GM19351 (cell line): ENCODE measurements around the gene TEAD1.
"Not testable (repeated sequence)": the region's sequence is repeated elsewhere in the genome, so short reads cannot be mapped to it uniquely, and the experiment has no call there.

Source experiments
- ATAC-seq: cut with Tn5 transposase; IDR thresholded peaks from one replicate; pipeline ENCODE4 v1.9.1; 2021; ENCODE audit warnings: mild to moderate bottlenecking, moderate library complexity; ENCODE audit not compliant: unreplicated experiment

Gene TEAD1

DNA sequence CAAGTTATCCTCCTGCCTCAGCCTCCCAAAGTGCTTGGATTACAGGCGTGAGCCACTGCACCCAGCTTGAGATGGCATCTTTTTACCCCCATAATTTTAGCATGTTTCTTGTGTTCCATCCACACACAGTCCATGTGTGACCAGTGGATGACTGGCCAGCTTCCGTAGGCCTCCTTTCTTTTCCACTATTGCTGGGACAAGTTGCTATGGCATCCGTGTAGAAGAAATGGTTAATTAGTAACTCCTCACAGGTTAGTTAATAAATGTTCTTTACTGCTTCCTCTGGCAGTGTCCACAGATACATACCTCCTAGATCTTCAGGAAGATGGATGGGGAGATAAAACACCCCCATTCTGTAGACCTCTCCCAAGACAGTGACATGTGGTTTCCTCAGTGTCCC lies 180.6 kb downstream of the TEAD1 start:
- ATAC-seq: no peak

DNA sequence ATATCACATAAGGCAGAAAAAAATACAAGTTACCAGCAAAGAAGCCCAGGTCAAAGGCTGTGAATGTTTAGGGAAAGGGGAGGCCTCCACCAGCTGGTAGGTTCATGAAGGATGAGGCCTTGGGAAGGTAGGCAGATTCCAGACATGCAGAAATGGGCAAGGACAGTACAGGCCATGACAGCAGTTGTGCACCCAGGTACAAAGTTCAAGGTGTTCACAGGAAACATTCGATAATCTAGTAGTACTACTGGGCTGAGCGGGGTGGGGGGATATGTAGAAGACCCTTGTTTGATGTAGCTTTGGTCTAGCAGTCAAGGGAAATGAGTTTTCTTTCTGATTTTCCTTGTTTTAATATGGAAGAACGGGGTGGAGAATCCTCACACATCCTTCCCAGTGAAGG lies 182.1 kb downstream of the TEAD1 start:
- ATAC-seq: no peak

DNA sequence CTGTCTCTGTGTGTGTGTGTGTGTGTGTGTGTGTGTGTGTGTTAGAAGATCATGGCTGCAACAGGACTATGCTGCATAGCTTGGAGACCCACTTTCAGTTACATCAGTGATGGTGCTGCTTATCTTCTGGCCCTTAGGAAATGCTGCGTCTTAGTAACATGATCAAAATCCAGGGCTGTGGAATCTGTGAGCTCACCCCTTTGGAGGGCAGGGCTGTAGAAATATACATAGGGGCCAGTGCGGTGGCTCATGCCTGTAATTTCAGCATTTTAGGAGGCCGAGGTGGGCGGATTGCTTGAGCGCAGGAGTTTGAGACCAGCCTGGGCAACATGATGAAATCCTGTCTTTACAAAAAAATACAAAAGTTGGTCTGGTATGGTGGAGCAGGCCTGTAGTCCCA lies 183.4 kb downstream of the TEAD1 start:
- ATAC-seq: no peak

DNA sequence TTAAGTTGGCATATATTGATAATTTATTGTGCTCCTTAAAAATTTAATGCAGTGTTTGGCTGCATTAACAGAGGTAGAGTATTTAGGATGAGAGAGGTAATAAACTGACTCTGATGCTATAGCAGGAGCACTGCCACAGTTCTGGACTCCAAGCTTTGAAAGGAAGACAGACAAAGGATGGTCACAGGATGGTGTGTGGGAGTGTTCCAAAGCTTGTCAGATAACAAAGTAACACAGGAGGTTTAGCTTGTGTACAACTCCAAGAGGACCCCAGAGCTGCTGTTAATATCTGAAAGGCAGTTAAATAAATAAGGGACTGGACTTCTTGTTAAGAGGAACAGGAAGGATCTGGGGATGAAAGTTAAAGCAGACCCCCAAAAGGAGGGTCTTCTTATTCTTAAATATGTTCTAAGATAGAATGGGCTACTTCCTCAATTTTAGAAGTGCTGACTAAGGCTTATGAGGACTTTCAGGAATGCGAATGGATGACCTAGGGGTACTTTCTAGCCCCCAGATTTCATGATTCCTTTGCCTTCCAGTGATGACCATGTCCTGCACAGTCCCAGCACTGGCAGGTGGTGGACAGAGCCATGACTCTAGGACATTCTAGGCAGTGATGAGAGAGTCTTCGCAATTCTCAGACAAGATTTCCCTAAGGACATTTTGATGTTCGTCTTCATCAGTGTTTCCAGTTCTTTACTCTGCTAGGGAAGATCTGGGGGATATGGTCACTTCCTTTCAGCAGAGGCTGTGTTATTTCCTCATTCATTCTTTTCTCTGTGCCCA lies 185.8 kb downstream of the TEAD1 start:
- no peak for ATAC-seq

DNA sequence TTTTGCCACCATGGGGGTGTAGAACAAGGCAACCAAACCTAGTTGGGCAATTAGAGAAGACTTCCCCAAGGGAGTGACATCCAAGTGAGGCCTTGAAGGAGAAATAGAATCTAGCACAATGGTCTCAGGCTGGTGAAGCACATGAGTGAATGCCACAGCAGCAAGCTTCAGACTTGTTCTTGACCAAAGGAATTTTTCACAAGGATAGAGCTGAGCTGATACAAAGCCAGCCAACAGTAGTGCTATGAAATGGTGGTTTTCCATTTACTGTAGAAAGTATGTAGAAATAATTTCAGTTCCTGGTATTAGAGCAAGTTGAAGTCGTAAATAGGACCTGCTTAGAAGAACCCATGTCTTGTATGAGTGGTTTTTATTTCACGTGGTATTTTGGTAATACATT lies 186.6 kb downstream of the TEAD1 start:
- no peak for ATAC-seq

DNA sequence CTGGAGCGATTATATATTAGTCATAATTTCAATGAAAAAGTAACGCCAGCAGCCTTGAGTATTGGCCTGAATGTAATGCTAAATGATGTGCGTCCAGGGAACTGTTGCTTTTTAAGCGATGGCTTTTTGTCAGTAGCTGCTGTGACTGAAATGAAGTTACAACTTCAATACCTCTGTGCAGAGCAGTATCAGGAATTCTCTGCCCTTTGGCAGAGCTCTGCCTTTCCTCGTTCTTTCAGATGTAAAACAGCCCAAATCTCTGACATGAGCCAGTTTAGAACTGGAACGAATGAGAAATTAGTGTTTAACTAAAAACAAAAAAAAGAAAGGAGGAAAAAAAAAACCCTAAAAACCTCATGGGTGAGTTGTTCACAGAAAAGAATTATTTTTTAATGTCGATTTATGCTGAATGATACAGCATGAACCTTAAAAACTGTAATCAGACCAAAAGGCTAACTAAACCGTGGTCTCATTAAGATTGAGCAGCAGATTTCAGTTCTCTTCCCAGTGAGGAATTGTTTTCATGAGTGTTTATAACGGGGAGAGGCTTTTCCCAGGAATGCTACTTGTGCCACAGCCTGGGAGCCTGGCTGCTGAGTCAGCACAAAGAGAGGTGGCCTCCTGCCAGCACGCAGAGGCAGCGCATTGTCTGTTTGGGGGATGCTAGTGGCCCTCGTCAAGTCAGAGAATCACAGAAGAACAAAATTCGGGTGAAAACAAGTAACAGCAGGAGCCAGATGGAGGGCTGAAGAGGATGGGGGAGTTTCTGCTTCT lies 188.7 kb downstream of the TEAD1 start:
- ATAC-seq: no peak

DNA sequence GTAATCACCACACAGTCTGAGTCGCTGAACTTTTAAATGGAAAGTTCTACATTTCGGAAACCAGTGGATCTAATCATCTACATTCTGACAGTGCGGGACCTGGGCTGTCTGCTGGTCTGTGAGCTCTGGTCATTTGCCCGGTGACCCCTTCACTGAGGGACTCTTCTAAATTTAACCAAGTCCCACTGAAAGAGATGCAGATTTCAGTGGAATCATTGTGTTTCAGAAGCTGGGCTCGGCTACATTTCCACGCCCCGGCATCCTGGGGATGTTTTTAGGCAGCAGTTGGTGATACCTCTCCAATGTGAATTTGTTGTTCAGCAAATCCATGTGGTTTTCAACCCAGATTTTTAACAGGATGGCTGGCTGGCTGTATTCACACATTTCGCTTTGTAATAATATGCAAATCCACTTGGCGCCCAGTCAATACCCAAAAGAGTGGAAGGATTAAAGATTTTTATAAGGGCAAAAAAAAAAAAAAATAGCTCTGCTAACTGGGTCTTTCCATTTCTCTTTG lies 189.4 kb downstream of the TEAD1 start:
- no peak for ATAC-seq

DNA sequence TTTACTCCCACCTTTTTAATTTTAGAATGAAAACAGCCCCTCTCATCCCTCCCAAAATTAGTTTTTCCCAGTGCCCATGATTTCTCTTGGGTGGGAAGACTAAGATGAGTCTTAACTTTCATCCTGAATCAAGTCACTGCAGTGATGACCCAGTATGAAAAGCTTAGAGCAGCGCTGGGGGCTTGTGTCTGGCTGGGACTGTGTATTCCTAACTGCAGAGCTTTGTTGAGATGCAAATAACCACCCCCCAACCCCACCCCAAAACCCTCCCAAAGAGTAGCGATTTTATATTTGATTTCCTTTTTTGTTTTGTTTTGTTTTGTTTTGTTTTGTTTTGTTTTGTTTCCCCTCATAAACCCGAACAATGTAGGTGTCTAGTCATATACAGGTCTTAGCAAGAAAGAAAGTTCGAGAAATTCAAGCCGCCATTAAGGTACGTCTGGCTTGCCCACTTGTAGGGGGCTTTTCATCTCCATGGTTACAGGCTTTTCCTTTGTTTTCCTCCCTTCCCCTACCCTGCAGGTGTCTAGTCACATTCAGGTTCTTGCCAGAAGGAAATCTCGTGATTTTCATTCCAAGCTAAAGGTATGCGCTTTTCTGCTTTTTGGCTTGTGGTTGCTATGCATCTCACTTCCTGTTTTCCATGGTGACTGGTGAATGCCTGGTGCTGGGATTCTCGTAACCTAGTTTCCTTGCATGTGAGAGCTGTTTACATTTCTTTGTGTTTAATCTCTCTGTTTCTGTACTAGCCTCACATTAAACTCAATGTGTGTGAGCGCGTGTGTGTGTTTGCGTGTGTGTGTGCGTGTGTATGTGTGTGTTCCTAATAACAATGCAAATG lies 190.3 kb downstream of the TEAD1 start:
- no peak for ATAC-seq

DNA sequence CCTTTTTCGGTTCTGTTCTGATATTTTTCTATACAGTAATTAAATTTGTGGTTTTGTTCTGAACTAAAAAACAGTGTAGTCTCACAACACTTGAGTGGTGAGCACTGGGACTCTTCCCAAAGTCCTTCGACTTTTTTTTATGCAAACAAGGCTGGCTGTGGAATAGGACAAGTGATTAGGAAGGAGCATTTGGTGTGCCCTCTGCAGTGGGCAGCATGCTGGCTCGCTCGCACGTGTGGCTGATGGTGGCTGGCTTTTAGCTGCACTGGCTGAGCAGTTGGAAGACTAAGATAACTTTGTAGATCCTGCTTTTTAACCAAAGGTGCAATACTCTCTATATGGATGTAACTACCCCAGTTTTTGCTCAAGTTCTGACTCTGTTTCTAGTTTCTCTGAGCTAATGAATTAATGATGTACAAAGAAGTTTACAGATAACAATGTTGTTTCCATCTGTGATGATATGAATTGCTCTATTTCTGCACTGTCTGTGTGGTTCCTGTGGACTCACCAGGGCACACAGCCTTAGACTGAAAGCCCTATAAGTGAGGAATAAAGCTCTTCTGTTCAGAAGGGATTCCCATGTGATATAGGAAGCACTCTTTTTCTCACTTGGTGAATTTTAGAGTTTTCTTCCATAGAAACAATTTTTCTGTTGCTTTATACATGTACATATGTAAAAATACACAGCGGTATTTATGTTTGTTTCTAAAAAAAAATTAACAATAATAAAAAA lies 191.8 kb downstream of the TEAD1 start:
- no peak for ATAC-seq

DNA sequence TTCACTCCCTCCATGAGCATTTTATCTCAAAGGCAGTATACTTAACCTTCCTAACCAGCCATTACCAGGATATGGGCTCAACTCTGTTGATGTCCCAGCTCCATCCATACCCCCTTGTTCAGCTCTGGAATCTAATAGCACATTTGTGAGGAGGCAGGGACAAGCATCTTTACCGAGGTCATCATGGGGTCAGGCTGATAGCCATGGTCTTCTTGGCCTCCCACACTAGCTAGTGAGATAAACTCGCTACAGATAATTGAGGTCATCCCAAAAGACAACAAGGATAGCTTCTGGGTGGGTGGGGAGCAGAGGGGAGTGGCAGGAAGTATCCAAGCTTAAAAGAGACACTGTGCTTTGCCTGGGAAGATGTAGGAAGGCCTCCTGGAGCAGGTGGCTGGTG lies 193.3 kb downstream of the TEAD1 start:
- ATAC-seq: no peak

DNA sequence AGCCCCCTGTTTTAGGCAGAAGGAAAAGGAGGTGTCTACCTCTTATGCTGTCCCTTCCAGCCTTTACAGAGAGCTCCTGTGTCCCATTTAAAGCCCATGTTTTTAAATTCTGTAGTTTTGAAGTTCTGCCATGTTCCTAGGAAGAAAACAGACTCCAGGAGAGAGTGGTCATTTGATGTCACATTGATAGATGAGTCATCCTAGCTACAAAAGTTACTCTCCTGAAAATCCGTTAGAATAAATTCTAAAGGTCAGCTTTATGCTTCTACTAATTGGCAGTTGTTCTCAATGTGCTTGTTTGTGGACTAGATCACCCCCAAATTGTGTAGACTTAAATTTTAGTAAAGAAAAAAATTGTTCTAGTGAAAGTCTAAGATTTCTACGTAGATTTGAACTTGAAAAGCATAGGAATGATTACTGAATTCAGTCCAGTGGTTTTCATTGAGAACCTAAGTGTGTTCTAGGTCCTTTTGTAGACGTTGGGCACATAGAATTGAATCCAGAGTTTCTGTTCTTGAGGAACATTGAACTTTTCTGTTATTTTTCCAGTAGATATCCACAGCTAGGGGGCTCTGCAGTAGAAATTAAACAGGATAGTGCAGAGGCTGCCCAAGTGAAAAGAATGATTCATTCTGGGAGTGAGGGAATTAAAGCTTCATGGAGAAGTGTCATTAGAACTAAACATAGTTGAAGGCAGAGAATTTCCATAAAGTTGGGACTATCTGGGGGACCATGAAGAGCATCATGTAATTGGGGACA lies 194.3 kb downstream of the TEAD1 start:
- no peak for ATAC-seq

DNA sequence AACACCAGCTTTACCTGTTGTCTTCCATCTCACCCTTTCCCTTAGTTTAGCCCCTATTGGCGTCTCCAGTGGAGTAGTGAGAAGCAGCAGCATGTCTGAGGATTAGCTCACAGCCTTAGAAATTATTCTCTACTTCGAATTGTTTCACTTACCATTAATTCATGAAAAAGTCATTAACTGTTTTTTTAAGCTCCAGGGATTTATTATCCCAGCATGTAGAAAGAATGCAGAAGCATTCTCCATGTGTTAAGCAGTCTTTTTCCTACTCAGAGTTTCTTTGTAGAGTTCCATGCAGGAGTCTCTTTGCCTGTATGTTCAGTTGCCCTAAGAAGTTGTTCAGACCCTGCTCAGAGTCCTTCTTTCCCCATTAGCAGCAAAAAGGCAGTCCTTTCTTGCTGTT lies 197.0 kb downstream of the TEAD1 start:
- ATAC-seq: no peak

DNA sequence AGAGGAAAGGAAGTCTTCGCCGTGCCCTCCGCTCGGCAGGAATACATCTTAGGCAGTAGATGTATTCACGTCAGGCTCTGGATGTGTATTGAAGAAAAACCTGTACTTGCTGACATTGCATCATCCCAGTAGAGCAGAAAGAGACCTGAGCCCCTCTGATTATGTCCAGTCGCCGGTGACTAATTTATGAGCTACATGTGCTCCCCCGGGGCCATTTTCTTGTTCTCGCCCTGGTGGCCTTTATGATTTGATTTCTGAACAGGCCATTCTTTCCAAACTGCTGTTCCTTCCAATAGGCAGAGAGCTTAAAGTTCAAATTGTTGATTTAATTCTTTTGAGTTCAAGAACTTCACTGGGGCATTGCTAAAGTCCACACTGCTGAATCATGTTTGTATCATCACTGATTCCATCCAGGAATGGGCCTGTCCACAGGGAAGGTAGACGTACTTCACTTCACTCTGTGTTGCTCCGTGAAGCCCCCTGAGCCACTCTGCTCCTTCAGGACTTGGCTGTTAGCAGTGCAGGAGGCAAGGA lies 197.6 kb downstream of the TEAD1 start:
- no peak for ATAC-seq

DNA sequence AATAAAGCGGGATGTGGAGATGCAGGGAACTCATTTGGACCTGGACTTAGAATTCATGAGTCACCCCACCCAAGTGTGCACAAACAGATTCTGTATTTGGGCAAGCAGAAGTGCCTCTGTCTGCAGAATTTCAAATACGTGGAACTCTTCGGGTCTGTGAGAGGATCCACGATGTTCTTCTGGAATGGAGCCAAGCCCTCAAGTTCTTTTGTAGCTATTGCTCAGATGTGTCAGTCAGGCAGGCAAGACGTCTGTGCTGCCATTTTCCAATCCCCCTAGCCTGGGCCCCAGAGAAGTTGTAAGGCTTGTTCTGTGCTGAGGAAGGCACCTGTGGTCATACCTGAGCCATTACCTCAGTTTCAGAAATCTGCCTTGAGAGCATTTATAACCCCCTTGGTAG lies 202.1 kb downstream of the TEAD1 start:
- no peak for ATAC-seq

DNA sequence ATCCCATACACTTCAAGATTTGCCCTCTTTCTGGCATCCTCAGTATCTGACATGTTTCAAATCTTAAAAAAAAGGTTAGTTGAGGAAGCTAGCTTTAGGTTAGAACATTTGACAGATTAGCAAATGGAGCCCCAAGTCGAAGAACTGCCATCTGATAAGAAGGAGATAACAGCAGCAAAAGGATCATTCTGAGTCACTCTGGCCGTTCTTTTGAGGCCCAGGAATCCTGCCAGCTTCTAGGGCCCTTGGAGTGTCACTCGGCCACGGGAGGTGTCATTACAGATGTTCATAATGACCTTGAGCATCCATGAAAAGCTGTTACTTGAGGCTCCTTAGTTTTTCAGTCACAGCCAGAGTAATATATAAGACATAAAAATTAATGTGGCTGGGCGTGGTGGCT lies 202.8 kb downstream of the TEAD1 start:
- ATAC-seq: no peak

DNA sequence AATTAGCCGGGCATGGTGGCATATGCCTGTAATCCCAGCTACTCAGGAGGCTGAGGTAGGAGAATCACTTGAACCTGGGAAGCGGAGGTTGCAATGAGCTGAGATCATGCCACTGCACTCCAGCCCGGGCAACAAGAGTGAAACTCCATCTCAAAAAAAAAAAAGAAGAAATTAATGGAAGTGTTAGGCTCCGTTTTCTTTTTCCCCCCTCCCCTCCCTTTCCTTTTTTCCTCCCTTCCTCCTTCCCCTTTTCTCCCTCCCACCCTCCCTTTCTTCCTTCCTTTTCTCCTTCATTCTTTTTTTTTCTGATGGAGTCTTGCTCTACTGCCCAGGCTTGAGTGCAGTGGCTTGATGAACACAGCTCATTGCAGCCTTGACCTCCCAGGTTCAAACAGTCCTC lies 203.3 kb downstream of the TEAD1 start:
- ATAC-seq: not testable (repeated sequence)

DNA sequence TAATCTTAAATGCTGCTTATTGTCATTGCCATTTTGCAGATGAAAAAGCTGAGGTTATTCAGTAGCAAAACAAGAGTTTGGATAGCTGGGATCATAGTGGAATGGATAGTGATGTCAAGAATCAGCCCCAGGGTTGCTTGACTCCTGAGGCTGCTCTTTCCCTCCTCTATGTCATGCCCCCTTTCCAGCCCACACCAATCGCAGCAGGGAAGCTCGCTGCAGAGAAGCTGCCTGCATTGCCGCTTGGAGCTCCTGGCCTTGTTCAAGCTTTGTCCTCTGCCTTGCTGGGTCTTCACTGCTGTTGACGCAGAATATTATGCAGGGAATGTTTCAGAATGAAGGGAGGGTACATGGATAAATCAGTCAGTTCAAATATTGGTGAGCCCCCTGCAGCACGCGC lies 206.1 kb downstream of the TEAD1 start:
- ATAC-seq: no peak

DNA sequence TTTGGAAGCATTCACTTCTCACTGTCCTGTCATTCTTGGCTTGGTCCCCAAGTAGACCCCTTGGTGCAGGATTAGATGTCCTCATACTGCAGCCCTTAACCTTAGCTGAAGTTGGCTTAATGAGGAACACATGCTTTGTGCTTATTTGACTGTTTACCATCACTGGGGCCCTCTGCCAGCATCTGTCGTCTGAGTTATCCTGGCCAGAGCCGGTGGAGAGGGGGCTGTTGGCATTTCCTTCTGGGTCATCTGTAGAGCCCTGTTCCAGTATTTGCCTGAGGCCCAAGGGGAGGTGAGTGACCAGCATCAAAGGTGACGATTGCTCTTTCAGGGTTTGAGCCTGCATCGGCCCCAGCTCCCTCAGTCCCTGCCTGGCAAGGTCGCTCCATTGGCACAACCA lies 208.4 kb downstream of the TEAD1 start:
- no peak for ATAC-seq

DNA sequence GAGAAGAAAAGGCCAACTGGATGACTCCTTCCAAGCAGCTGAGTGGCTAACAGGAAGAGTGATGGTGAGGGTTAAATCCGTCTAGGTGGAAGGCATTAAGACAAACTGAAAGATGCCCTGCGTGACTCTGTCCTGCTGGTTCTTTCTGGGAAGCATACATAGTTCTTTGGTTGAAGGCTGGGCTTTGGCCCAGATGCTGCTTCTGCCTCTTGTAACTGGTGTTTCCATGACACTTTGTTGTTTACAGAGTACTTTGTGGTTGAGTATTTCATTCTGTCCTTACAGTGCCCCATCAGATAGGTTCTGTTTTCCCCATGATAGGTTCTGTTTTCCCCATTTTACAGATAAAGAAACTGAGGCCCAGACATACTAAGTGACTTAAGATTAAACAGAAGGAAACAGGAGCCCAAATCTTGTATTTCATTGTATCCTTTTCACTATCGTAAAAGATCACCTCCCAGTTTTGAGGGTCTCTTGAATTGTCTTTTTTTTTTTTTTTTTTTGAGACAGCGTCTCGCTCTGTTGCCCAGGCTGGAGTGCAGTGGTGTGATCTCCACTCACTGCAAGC lies 210.6 kb downstream of the TEAD1 start:
- no peak for ATAC-seq
